NCI-H1694 (cell line): ENCODE data around the gene SIL1.
"Not testable (repeated sequence)": the region's sequence is repeated elsewhere in the genome, so short reads cannot be mapped to it uniquely, and the experiment has no call there.

Experiments used
- DNase-seq: peaks from one replicate; lab custom pipeline; 2025; lab: John Stamatoyannopoulos, UW

Gene SIL1

GRCh38 chr5:139204196-139204595 is 6.0 kb upstream of the SIL1 start:
- DNase-seq, result no peak

DNA sequence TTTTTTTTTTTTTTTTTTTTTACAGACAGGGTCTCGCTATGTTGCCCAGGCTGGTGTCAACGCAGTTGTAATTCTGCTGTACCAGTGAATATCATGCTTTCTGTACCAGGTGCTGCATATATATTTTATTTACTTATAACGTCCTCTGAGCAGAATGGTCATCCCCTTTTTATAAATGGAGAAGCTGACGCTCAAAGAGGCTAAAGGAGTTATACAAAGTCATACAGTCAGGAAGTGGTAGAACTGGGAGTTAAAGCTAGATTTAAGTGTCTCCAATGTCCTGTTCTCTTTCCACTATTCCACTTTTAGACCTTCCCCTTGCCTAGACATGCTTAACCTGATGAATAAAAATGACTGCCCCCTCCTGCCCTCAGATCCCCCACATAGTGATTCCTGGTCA is 1.2 kb upstream of the SIL1 start:
- DNase-seq, result no peak

- DNase-seq, result no peak
These were observed 1.7 kb downstream of the SIL1 start for GRCh38 chr5:139196296-139196956.

- no peak for DNase-seq
These were observed 3.7 kb downstream of the SIL1 start for GRCh38 chr5:139194486-139194885.

DNA sequence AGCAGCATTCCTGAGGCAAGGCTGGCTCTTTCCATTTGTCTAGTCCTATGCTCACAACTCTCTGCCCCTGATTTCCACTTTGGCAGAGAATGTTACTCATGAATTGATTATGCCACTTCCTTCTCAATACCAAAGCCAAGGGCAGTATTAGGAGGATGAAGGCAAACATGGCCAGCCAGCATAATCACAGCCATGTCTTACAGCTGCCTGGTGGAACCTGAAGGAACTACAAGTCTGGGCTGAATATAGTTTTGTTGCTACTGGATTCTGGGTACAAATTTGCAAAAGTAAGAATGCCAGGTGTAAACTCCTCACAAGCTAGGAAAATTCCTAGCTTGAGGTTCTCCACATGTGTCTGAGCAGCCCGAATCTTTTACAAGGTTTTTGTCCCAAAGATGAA is 4.2 kb downstream of the SIL1 start:
- no peak for DNase-seq

DNA sequence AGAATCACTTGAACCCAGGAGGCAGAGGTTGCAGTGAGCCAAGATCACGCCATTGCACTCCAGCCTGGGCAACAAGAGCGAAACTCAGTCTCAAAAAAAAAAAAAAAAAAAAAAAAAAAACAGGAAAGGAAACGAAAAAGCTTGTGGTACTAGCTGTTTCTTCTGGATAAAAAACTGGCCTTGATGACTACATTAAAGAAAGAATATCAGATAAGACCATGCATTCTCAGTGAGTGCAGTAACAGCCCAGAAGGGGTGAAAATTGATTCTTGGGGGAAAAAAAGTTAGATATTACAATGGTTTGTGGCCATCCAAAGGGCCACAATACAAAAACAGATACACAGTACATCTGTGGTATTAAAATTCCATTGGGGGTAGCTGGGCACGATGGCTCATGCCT is 5.3 kb downstream of the SIL1 start:
- DNase-seq, result not testable (repeated sequence)

DNA sequence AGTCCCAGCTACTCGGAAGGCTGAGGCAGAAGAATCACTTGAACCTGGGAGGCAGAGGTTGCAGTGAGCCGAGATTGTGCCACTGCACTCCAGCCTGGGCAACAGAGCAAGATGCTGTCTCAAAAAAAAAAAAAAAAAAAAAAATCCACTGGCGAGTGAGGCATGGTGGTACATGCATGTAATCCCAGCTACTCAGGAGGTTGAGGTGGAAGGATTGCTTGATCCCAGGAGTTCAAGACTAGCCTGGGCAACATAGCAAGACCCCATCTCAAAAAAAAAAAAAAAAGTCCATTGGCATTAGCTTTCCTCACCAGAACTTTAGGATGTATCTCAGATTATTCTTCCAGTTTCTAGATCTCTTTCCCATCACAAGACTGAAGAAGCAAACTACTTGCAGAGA is 6.2 kb downstream of the SIL1 start:
- not testable (repeated sequence) for DNase-seq

DNA sequence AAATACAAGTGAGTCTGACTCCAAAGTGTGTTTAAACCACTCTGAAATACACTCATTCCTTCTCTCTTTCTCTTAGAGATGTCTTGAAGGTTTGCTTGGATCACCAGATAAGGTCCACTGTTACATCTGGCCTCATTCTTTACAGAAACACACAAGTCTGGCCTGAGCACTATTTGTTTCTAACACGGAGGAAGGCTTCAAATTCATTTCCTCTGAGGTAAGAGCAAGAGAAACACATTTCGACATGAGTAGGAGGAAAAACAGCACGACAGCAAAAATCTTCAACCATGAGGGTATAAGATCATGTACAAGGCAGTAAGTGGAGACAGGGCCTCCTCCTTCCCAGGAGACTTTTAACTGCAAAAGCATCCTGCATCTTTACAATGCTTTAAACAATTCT is 8.0 kb downstream of the SIL1 start:
- no peak for DNase-seq

- no peak for DNase-seq
These were observed 9.5 kb downstream of the SIL1 start for GRCh38 chr5:139188558-139189270.

DNA sequence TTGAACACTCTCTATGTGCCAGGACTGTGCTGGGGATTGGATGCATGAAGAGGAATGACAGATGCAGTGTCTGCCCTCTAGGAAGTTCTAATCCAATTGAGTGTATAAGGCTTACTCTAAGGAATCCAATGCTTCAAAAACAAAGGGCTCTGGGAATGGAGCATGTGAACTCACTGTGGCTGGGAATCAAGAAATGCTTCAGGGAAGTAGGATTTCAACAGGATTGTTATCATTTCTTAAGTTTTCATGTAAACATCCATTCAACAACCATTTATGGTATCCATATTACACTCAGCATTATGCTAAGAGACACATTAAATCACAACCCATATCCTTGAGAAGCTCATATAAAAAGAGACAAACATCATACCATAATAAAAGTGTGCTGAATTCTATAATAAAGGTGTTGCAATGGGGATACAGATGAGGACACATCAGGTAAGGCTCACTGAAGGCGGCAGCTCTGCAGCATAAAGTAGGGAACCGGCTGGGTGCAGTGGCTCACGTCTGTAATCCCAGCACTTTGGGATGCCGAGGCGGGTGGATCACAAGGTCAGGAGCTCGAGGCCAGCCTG is 11.3 kb downstream of the SIL1 start:
- no peak for DNase-seq

GRCh38 chr5:139186261-139186660 is 11.9 kb downstream of the SIL1 start:
- no peak for DNase-seq

DNA sequence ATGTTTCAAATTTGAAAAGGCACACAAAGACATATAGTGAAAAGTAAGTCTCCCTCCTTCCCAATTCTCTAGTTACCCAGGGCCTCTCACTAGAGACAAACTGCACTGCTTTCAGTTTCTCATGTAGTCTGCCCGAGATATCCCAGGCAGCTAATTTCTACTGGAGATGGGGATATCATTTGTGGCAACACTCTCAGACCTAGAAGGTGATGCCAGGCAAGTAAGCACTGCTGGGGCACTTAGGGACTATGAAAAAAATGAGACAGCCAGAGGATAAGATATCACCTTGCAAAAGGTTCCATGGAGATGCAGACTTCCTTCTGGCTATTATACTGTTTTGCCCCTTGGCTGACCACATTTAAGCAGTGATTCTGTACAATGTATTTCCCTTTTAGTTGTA is 12.6 kb downstream of the SIL1 start:
- DNase-seq, result no peak

- no peak for DNase-seq
These were observed 14.7 kb downstream of the SIL1 start for GRCh38 chr5:139183502-139183901.

GRCh38 chr5:139182528-139183296 is 15.5 kb downstream of the SIL1 start:
- no peak for DNase-seq

GRCh38 chr5:139181835-139182452 is 16.2 kb downstream of the SIL1 start:
- no peak for DNase-seq

DNA sequence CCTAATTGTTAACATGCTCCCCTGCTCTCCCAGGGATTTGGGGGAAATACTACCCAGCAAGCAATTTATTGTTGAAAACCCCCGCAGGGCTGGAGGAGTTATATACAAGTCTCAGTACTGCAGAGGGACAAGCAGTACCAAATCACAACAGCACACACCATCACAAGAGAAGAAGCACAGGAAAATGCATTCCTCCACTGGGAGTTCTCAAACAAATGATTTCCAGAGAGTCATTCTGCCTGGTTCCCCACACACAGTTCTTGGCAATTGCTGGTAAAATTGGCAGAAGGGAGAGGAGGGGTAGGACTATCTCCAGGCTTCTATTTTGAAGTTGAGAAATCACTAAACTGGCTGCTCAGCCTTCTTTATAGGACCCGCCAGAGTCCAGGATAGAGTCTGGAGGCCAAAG is 16.8 kb downstream of the SIL1 start:
- no peak for DNase-seq

DNA sequence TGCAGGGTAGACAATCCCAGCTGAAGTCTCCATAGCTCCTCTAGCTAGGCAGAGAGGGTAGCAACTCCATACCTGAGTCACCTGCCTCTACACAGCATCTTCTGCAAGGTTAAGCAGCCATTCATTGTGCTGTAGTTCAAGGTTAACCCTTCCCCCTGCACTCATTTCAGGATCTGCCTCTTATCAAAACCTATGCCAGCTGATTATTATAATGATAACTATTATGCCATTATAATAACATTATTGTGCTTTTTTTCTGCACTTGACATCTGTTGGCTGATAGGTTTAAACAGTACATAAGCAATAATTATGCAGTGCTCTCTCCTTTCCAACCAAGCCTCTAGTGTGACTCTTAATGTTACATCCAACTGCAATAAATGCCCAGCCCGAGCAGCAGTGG is 17.3 kb downstream of the SIL1 start:
- DNase-seq, result no peak

DNA sequence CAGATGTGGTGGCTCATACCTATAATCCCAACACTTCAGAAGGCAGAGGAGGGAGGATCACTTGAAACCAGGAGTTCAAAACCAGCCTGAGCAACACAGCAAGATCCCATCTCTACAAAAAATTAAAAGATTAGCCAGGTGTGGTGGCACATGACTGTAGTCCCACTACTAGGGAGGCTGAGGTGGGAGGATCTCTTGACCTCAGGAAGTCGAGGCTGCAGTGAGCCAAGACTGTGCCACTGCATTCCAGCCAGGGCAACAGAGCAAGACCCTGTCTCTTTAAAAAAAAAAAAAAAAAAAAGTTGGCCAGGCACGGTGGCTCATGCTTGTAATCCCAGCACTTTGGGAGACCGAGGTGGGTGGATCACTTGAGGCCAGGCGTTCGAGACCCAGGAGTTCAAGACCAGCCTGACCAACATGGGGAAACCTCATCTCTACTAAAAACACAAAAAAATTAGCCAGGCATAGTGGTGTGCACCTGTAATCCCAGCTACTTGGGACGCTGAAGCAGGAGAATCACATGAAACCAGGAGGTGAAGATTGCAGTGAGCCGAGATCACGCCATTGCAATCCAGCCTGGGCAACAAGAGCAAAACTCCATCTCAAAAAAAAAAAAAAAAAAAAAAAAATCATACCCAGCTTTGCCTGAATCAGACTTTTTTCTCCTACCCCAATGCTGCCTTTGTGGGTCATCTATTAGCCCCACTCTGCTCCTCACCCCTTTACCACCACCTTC is 18.2 kb downstream of the SIL1 start:
- DNase-seq, result not testable (repeated sequence)

GRCh38 chr5:139178935-139179334 is 19.2 kb downstream of the SIL1 start:
- no peak for DNase-seq

DNA sequence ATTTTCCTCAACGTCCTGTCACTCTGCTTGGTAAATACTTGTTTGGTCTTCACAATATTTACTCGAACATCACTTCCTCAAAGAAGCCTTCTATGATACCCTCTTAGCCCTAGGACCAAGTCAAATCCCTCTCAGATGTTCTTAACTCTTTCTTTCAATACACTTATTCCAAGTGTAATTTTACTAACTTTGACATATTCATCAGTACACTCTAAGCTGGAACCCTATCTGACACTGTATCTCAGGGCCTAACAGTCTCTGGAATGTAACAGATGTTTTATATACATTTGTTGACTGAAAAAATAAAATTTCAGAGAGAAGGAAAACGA is 19.6 kb downstream of the SIL1 start:
- DNase-seq, result no peak

- DNase-seq, result no peak
These were observed 20.2 kb downstream of the SIL1 start for GRCh38 chr5:139177809-139178588.
